Raji (cell line): ENCODE results near the gene MOXD1.

Source experiments
- POLR2A ChIP-seq: IDR thresholded peaks from 2 replicates; pipeline ENCODE4 v1.6.1; 2011; ENCODE audit warnings: low read depth, low read length, control low read depth; ENCODE audit not compliant: insufficient read depth

MOXD1 gene

DNA sequence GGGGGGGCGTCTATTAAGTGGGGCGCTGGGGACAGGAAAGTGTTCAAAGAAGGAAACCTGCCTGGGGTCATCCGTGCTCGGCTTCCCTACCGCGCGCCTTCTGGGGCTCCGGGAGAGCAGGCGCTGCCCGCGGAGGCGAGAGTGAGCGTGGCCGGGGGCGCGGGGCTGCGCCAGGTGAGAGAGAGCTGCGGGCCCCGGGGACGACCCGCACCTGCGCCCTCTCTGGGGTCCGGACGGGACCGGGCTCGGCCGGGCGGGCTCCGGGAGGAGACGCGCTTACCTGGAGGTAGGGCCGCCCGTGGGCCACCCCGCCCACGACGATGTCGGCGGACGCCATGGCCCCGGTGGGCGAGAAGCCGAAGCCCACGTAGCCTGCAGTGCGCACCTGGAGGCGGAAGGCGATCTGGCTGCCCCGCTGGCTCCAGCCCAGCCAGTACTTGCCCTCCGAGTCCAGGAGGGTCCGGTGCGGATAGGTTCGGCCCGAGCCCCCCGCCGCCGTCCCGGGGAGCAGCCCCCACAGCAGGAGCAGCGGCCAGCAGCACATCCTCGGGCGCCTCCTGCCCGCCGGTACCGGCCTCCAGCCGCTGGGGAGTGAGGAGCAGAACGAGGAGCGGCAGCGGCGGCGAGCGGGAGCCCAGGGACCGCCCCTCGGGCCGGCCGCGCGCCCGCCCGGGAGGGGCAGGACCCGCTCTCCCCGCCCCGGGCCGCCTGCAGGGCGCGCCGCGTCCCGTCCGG, at the start of gene MOXD1:
Gene MOXD1 (minus strand): TSS at position 593 of the 735 bp plus-strand sequence. CDS start 49 bp downstream, at position 544.
- no peak for TF ChIP-seq POLR2A

DNA sequence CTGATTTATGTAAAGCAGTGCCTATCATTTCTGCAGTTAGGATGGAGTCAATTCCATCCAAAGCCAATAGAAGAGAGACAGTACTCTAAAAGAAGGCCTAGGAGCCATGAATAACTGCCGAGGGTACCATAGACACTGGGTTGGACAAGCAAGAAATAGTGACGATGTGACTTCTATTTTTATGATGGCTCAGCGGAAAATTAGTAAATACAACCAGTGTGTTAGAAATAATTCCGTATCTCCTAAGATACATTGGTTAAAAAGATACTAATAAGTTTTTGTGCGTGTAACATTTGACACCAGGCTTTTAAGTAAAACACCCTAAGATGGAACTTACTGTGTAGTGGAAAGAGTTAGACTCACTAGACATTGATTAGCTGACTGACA, 45.6 kb upstream of the MOXD1 start:
- TF ChIP-seq POLR2A: no peak

DNA sequence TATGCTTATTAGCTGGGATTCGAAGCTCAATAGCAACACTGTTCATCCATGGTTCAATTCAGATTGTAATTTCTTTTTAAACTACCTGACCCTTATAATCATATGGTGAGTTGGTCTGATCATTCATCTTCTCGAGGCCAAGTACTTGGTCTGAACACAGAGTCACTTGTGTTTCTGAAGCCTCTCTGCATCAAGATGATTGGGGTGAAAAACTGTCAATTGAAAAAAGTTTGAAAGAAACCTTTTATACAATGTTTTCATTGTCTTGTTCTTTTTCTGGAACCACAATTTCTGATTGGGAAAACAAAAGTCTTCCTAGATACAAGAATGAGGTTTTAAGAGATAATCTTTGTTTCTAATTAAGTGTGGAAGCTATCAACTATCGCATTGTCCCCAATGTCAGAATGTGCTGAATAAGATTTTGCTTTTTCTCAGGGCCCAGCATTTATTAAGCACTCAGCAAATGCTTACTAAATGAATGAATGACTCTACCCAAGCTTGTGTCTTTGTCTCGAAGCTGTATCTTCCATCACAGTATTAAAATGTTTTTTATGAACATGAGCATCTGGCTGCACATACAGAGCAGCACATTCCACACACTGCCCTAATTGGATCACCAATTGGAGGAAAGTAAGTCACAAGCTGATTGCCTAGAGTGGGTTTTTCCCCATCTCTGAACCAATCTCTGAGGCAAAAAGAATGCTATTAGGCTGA, 45.0 kb upstream of the MOXD1 start:
- TF ChIP-seq POLR2A: no peak

DNA sequence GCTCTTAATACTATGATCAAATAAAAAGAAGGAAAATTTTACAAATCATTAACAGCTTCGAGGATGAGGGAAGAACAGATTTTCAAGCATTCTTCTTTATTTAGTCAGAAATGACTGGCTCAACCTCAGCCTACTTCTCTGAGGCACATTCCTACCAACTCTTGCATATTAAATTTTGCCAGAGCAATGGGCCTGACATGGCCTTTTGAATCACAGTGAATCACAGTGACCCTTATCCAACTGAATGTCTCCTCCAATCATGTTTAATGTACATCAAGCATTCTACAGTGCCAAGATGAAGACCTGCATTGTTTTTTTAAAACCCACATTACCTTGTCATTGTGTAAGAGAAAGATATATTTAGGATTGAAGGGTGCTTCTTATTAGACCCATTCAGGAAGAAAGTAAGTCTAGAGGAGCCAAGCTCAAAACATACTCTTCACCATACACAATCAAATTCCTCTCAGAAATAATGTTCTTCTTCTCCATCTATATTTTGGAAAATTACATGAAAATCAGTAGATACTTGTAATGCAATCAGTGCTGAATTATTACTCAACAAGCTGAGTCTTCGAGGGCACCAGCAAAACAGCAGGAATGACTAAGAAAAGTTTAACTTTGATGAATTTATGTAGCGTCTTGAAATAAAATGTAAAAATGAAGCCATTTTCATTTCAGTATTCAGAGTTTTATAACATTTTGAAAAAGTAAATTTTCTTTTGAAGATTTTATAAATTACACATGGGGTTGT, 44.1 kb upstream of the MOXD1 start:
- no peak for TF ChIP-seq POLR2A

DNA sequence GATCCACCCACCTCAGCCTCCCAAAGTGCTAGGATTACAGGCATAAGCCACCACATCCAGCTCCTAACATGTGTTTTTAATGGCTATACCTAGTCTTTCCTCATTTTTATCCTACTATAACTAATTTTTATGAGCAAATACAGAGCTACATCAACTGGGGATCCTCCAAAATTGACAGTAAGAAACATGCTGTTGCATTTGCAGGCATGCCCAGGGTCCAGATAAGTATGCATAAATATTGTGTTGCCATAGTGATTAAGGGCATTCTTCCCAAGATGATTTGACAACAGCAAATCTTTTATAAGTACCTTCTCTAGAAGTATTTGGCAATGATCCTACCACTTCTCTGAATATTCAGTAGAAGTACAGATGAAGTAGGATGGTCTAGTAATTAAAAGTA, 41.9 kb upstream of the MOXD1 start:
- no peak for TF ChIP-seq POLR2A

DNA sequence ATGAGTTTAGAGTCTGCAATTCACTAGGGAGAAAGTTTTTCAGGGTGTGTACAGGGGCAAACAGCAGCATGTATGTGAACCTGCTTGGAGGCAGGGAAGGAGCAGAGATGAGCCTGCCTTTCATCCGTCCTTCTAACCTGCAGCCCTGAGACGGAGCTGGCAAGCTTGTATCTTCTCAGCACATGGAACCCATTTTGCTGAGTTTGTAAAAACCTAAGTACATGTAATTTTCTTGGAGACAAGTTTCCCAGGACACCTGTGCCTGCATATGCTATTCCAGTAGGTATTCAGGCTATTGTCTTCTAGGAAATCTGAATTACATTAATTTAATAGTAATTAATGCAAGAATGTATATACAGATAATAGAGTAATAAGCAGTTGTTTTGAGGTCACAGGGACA, 28.8 kb upstream of the MOXD1 start:
- no peak for TF ChIP-seq POLR2A

DNA sequence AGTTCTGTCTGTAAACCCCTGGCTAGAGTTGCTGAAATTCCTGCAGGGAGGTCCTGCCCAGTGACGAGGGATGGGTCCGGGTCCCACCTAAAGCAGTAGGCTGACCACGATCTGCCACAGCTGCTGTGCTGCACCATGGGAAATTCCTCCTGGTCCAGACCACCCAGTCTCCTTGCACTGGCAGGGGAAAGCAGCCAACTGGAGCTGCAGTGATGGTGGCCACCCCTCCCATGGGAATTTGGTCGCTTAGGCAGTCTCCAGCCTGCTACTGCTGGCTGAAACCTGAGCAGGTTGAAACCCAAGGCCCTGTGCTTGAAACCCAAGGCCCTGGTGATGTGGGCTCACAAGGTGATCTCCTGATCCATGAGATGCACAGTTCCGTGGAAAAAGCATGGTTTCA, 23.9 kb upstream of the MOXD1 start:
- no peak for TF ChIP-seq POLR2A

DNA sequence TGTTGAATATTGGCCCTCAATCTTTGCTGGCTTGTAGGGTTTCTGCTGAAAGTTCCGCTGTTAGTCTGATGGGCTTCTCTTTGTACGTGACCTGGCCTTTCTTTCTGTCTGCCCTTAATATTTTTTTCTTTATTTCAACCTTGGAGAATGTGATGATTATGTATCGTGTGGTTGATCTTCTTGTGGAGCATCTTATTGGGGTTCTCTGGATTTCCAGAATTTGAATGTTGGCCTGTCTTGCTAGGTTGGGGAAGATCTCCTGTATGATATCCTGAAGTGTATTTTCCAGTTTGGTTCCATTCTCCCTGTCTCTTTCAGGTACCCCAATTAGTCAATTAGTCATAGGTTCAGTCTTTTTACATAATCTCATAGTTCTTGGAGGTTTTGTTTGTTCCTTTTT, 22.6 kb upstream of the MOXD1 start:
- TF ChIP-seq POLR2A: no peak

DNA sequence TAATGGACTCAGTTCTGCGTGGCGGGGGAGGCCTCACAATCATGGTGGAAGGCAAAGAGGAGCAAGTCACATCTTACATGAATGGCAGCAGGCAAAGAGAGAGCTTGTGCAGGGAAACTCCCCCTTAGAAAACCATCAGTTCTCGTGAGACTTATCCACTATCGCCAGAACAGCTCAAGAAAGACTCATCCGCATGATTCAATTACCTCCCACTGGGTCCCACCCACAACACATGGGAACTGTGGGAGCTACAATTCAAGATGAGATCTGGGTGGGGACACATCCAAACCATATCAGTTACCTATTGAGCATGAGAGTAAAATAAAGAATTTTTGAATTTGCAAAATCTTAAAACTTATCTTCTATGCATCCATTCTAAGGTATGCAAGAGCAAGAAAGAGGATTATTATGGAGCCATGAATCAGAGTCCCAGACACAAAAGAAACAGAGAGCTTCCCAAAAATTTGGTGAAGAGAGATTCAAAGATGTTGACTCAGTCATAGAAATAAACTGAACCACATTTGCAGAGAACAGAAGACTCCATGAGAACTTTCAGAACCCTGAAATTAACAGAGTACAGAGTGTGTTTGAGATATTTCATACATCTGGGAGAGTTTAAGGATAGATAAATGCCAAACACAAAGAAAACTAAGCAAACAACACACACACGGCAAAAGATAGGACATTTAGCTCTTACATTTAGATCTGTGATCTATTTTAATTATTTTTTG, 17.1 kb upstream of the MOXD1 start:
- TF ChIP-seq POLR2A: no peak

DNA sequence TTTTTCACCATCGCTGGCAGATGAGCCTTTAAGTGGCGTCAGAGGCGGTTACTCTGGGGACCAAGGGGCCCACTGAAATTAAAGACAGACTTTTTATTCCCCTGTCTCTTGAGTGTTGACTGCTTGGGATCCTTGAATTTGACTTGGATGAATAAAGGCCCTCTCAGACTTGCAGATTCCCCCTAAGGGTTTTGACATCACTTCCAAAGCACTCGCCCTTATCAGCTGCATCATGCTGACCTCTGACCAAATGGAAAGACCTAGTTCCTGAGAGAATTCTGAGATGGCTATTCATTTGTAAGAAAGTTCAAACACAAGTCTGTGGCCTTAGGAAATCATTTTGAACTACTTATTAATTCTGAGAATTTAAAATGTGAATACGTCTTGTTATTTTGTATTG, 13.5 kb upstream of the MOXD1 start:
- no peak for TF ChIP-seq POLR2A

DNA sequence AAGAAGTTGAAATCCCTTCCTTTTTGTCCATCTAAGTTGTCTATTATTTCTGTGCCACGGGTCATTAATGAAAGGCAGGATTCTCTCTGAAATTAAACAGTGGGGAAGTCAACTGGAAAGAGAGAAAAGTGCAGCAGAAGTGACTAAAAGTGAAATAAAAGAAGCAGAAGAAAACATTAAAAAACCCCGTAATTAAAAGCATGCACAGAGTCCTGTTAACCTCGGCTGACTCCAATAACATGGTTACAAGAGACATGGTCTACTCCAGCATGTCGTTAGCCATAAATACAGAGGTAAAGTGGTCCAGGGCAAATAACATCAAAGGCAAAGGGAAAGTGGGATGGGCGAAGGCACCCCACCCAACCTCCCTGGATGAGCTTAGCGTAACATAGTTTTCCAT, 13.0 kb upstream of the MOXD1 start:
- TF ChIP-seq POLR2A: no peak

DNA sequence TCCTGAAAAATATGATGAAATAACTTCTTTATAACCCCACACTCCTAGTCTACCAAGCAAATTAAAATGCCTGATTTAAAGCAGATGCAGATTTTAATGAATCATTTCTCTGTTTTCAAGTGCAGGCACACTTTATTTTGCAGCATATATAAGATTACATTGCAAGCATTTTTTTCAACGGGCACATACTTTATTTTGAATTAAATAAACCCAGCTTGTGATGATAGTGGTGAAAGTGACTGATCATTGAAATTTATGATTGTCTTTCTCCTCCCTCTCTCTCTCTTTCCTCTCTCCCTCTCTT, 12.2 kb upstream of the MOXD1 start:
- TF ChIP-seq POLR2A: no peak

DNA sequence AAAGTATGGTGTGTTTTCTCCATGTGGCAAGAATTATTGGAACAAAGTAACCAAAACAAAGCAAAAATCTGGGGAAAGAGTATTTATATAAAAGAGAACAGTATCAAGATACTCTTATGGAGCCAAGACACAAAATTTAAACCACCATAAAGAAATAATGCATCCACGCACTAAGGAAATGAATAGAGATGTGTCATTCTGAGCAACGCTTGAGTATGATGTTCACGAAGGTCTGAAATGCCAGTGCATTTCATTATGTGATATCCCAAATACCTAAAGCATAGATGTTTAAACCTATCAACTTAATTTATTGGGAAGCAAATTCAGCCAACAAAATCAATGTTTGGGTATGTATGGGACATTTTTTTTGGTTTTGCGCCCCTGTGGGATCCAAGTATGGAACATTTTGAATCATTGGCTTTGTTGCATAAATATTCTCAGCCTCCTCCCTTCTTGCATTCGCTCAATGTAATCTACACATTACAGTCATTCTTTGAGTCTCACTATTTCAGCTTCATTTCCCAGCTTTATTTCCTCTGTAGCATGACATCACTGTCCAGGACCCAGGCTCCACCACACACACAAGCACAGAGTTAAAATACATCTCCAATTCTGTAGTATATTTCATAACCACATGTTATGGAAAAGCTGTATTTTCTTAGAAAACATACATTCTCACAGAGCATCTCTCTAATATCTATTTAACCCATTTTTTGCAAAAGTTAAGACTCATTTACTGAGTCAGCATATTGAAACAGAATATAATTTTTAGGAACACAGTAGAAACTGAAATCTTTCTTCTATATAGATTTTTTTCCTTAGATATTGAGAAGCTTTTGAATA, 11.6 kb upstream of the MOXD1 start:
- no peak for TF ChIP-seq POLR2A

DNA sequence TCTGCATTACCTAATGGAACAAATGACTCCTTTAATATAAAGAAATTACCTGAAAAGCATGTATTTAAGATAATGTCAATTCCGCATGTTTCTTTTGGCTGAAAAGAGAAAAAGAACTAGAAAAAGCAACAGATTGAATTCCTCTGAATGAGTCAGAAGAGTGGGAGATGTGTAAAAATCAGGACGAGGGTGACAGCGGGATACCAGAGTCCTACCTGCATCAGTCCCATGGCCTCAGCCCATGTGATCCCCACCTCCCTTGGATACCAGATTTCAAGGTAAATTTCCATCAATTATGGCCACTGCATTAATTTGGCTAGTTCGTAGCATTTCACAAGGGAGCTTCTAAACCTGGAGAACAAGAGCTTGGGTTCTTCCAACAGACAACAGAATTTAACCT, 10.0 kb upstream of the MOXD1 start:
- TF ChIP-seq POLR2A: no peak

DNA sequence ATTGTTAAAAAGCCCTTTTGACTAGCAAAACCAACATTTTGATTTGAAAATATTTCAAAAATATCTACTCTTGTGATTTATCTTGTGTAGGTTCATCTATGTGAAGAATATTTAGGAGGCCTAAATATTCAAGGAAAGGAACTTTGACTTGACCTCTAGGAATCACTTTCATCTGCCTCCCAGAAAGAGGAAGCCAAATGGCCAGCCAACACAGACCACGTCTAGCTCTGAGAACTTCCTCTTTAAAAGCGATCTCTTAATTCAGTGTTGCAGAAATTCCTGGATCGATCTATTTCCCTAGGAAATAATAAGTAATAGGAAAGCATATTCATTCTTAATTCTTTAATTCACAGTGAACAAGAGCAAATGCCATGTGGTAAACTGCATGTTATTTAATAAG, 9.6 kb upstream of the MOXD1 start:
- no peak for TF ChIP-seq POLR2A
